K562 (cell line): ENCODE results near the gene NDUFS8. TPM values are rescaled to one million over a fixed set of nuclear protein-coding genes. Genes with fewer than 3 reads are reported as not detected.

ENCODE experiments used
- ADNP ChIP-seq: fragments of 200-800 bp; sonication (Bioruptor generic); IDR thresholded peaks from 2 replicates; pipeline ENCODE4 v1.6.1; 2016; ENCODE audit warnings: missing genetic modification characterization, missing compliant biosample characterization
- CBFA2T2 ChIP-seq: fragments of 450-650 bp; conservative IDR thresholded peaks from 2 replicates; pipeline ENCODE4 v1.6.1; 2017; ENCODE audit warnings: mild to moderate bottlenecking
- CUX1 ChIP-seq: fragments of 200-800 bp; sonication (Bioruptor generic); IDR thresholded peaks from 2 replicates; pipeline ENCODE4 v1.6.1; 2016; ENCODE audit warnings: missing genetic modification characterization, missing compliant biosample characterization
- FOSL1 ChIP-seq: fragments of 200-800 bp; sonication (Bioruptor generic); conservative IDR thresholded peaks from 2 replicates; pipeline ENCODE4 v1.6.1; 2016; ENCODE audit warnings: missing genetic modification characterization, missing compliant biosample characterization
- HMGXB4 ChIP-seq: sonication (generic); formaldehyde crosslinking; IDR thresholded peaks from 2 replicates; pipeline ENCODE4 v1.8.1; 2023; ENCODE audit warnings: mild to moderate bottlenecking, missing genetic modification reagents
- POLR3A ChIP-seq: IDR thresholded peaks from 2 replicates; pipeline ENCODE4 v1.6.1; 2011; ENCODE audit warnings: borderline replicate concordance, mild to moderate bottlenecking, moderate library complexity; ENCODE audit not compliant: insufficient read length, insufficient read depth; ENCODE audit errors: extremely low read depth
- PTBP1 ChIP-seq: fragments of 200-400 bp; formaldehyde crosslinking; IDR thresholded peaks from 2 replicates; pipeline ENCODE4 v1.6.1; 2017; ENCODE audit warnings: low read depth, low read length
- SMARCC2 ChIP-seq: fragments of 450-650 bp; IDR thresholded peaks from 2 replicates; pipeline ENCODE4 v1.6.1; 2017; ENCODE audit warnings: antibody characterized with exemption, moderate library complexity, mild to moderate bottlenecking, low read depth
- SMC3 ChIP-seq: conservative IDR thresholded peaks from 2 replicates; pipeline ENCODE4 v1.6.1; 2011; ENCODE audit warnings: low read depth, low read length, improper control_type of control experiment; ENCODE audit not compliant: insufficient read depth
- TCF3 ChIP-seq: sonication (generic); formaldehyde crosslinking; IDR thresholded peaks from 2 replicates; pipeline ENCODE4 v1.4.0; 2020; ENCODE audit warnings: mild to moderate bottlenecking, missing genetic modification reagents
- USF1 ChIP-seq: sonication (generic); formaldehyde crosslinking; IDR thresholded peaks from 2 replicates; pipeline ENCODE4 v1.9.0; 2022; ENCODE audit warnings: mild to moderate bottlenecking, missing genetic modification reagents
- ZNF174 ChIP-seq: fragments of 250-450 bp; sonication (Bioruptor Pico); IDR thresholded peaks from 2 replicates; pipeline ENCODE4 v1.4.0; 2020; ENCODE audit warnings: mild to moderate bottlenecking
- ZNF277 ChIP-seq: fragments of 250-450 bp; sonication (Bioruptor Pico); IDR thresholded peaks from 2 replicates; pipeline ENCODE4 v1.8.0; 2022; ENCODE audit warnings: inconsistent platforms, mild to moderate bottlenecking, moderate library complexity, borderline replicate concordance
- ZNF398 ChIP-seq: fragments of 250-450 bp; sonication (Bioruptor Pico); IDR thresholded peaks from 2 replicates; pipeline ENCODE4 v1.8.0; 2021; ENCODE audit warnings: moderate library complexity, mild to moderate bottlenecking, inconsistent platforms
- ZNF444 ChIP-seq: fragments of 250-450 bp; sonication (Bioruptor Pico); IDR thresholded peaks from 2 replicates; pipeline ENCODE4 v1.4.0; 2020; ENCODE audit warnings: mild to moderate bottlenecking, moderate library complexity
- polyA plus RNA-seq, 8 experiments: library from polyadenylated mRNA; depleted of rRNA in 4 of 8; stranded (reverse) in 5 of 8; unstranded in 3 of 8; fragments of >200 nt; fragmentation: Nextera tagmentation in 2 of 8; fragmentation: Illumina TruSeq in 1 of 8; extraction: Ambion mirVana in 2 of 8; extraction: Trizol in 1 of 8; gene quantifications; 2 replicates each; pipeline versions ENCODE4 v1.2.1 to v1.2.3, GENCODE V29; 2011 to 2014; ENCODE audit warnings: inconsistent platforms in 1 of 8, missing spikeins in 1 of 8
- total RNA-seq, 7 experiments: library from RNA; depleted of rRNA in 6 of 7; stranded (reverse); fragments of >200 nt in 6 of 7; fragmentation: Illumina TruSeq in 2 of 7; extraction: Trizol in 2 of 7; gene quantifications; 2 replicates each; pipeline versions ENCODE4 v1.2.1 to v1.2.3, GENCODE V29; 2011 to 2021; ENCODE audit warnings: low replicate concordance in 1 of 7

NDUFS8 gene
- total and polyA plus RNA-seq, 9 of the 15 experiments (the other 6 are each of a cell fraction or from before 2014, with no cell fraction given) = 36.5 to 351 (median 101) TPM

- TF ChIP-seq TCF3 (CRISPR knock-in tag) (peak; percentile 86), FOSL1 (tag) (peak; percentile 73; the same call in 1 of the 2 replicates), POLR3A (no peak), ZNF398 (CRISPR knock-in tag) (no peak), USF1 (CRISPR knock-in tag) (peak; percentile 55), CUX1 (CRISPR knock-in tag) (no peak), ZNF444 (no peak), ZNF277 (CRISPR knock-in tag) (no peak), HMGXB4 (no peak), SMARCC2 (no peak; the same call in 1 of the 2 replicates), PTBP1 (no peak), CBFA2T2 (peak; percentile 83), SMC3 (no peak), ZNF174 (no peak), ADNP (no peak)
Measured at GRCh38 chr11:68009391-68010089, 20.9 kb upstream of the NDUFS8 start (continued).
